IMR-90 (cell line): ENCODE data around the gene CTSC.
"Not testable (repeated sequence)": the region's sequence is repeated elsewhere in the genome, so short reads cannot be mapped to it uniquely, and the experiment has no call there.

ENCODE experiments used
- BHLHE40 ChIP-seq: fragments of 150-350 bp; IDR thresholded peaks from 2 replicates; pipeline ENCODE4 v1.6.1; 2016; ENCODE audit warnings: mild to moderate bottlenecking, low read depth, low read length
- CEBPB ChIP-seq: IDR thresholded peaks from 2 replicates; pipeline ENCODE4 v1.6.1; 2012; ENCODE audit warnings: low read depth, low read length, improper control_type of control experiment
- MAFK ChIP-seq: IDR thresholded peaks from 2 replicates; pipeline ENCODE4 v1.6.1; 2012; ENCODE audit warnings: low read depth, low read length, improper control_type of control experiment
- MAZ ChIP-seq: IDR thresholded peaks from 2 replicates; pipeline ENCODE4 v1.6.1; 2012; ENCODE audit warnings: low read depth, mild to moderate bottlenecking, low read length, improper control_type of control experiment, moderate library complexity, borderline replicate concordance
- MXI1 ChIP-seq: IDR thresholded peaks from 2 replicates; pipeline ENCODE4 v1.6.1; 2012; ENCODE audit warnings: low read depth, mild to moderate bottlenecking, low read length, moderate library complexity, borderline replicate concordance
- NFE2L2 ChIP-seq: fragments of 150-350 bp; IDR thresholded peaks from 2 replicates; pipeline ENCODE4 v1.6.1; 2016; ENCODE audit warnings: low read depth, mild to moderate bottlenecking, low read length
- POLR2A ChIP-seq: IDR thresholded peaks from 2 replicates; pipeline ENCODE4 v1.6.1; 2012; ENCODE audit warnings: mild to moderate bottlenecking, low read depth, low read length
- RCOR1 ChIP-seq: IDR thresholded peaks from 2 replicates; pipeline ENCODE4 v1.6.1; 2012; ENCODE audit warnings: mild to moderate bottlenecking, low read length, improper control_type of control experiment; ENCODE audit not compliant: insufficient replicate concordance
- RFX5 ChIP-seq: IDR thresholded peaks from 2 replicates; pipeline ENCODE4 v1.8.0; 2012; ENCODE audit warnings: low read depth, mild to moderate bottlenecking, low read length, moderate library complexity
- TF ChIP-seq, protein P1 (sequence below): conservative IDR thresholded peaks from 2 replicates; pipeline ENCODE4 v1.5.1; 2012; ENCODE audit warnings: mild to moderate bottlenecking, low read depth, low read length, improper control_type of control experiment
- TF ChIP-seq, protein P2 (sequence below): fragments of 150-350 bp; IDR thresholded peaks from 2 replicates; pipeline ENCODE4 v1.6.1; 2016; ENCODE audit warnings: low read depth, mild to moderate bottlenecking, low read length, moderate library complexity, borderline replicate concordance

DNA sequence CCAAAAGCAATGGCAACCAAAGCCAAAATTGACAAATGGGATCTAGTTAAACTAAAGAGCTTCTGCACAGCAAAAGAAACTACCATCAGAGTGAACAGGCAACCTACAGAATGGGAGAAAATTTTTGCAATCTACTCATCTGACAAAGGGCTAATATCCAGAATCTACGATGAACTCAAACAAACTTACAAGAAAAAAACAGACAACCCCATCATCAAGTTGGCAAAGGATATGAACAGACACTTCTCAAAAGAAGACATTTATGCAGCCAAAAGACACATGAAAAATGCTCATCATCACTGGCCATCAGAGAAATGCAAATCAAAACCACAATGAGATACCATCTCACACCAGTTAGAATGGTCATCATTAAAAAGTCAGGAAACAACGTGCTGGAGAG lies 92.0 kb downstream of the CTSC start:
- TF ChIP-seq RCOR1, MXI1, POLR2A, BHLHE40, CEBPB, RFX5, NFE2L2, MAZ, MAFK: not testable (repeated sequence)
- TF ChIP-seq, protein P1, sequence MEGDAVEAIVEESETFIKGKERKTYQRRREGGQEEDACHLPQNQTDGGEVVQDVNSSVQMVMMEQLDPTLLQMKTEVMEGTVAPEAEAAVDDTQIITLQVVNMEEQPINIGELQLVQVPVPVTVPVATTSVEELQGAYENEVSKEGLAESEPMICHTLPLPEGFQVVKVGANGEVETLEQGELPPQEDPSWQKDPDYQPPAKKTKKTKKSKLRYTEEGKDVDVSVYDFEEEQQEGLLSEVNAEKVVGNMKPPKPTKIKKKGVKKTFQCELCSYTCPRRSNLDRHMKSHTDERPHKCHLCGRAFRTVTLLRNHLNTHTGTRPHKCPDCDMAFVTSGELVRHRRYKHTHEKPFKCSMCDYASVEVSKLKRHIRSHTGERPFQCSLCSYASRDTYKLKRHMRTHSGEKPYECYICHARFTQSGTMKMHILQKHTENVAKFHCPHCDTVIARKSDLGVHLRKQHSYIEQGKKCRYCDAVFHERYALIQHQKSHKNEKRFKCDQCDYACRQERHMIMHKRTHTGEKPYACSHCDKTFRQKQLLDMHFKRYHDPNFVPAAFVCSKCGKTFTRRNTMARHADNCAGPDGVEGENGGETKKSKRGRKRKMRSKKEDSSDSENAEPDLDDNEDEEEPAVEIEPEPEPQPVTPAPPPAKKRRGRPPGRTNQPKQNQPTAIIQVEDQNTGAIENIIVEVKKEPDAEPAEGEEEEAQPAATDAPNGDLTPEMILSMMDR, result not testable (repeated sequence)
- TF ChIP-seq, protein P2, sequence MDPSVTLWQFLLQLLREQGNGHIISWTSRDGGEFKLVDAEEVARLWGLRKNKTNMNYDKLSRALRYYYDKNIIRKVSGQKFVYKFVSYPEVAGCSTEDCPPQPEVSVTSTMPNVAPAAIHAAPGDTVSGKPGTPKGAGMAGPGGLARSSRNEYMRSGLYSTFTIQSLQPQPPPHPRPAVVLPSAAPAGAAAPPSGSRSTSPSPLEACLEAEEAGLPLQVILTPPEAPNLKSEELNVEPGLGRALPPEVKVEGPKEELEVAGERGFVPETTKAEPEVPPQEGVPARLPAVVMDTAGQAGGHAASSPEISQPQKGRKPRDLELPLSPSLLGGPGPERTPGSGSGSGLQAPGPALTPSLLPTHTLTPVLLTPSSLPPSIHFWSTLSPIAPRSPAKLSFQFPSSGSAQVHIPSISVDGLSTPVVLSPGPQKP, result not testable (repeated sequence)
